RWPE1 (cell line): ENCODE data around the gene KCNJ10.

Source experiments
- CTCF ChIA-PET: fragments of 350-600 bp; sonication (Branson Sonifier 250); formaldehyde crosslinking; extraction: SDS; loops from one replicate; lab custom pipeline; 2021; lab: Yijun Ruan, JAX
- POLR2A ChIA-PET: fragments of 400-600 bp; formaldehyde crosslinking; extraction: SDS; loops from one replicate; lab custom pipeline; 2020; ENCODE audit warnings: antibody characterized with exemption; ENCODE audit not compliant: low non-redundant PET; lab: Yijun Ruan, JAX
- DNase-seq: peaks from one replicate; pipeline ENCODE4 v3.0.0; 2012; ENCODE audit warnings: low spot score
- H3K27ac ChIP-seq: fragments of 450-650 bp; 2 replicates; pipeline ENCODE4 v1.5.1; 2017
- TF ChIP-seq, protein P1 (sequence below): fragments of 450-650 bp; conservative IDR thresholded peaks from 2 replicates; pipeline ENCODE4 v1.5.1; 2017; ENCODE audit warnings: low read depth, mild to moderate bottlenecking

Gene KCNJ10

GRCh38 chr1:160087118-160087662, 17.2 kb upstream of the KCNJ10 start:
- ChIA-PET CTCF (interaction anchor here (0.7 to 5.0 kb wide), 4 partner anchors 13 to 41 kb away, joined by 3 to 37 read pairs (median 4); no protein-coding TSS in a partner anchor), POLR2A (no interaction called here)
- no peak for DNase-seq
- H3K27ac ChIP-seq, result no peak overlapping the region
- TF ChIP-seq, protein P1, sequence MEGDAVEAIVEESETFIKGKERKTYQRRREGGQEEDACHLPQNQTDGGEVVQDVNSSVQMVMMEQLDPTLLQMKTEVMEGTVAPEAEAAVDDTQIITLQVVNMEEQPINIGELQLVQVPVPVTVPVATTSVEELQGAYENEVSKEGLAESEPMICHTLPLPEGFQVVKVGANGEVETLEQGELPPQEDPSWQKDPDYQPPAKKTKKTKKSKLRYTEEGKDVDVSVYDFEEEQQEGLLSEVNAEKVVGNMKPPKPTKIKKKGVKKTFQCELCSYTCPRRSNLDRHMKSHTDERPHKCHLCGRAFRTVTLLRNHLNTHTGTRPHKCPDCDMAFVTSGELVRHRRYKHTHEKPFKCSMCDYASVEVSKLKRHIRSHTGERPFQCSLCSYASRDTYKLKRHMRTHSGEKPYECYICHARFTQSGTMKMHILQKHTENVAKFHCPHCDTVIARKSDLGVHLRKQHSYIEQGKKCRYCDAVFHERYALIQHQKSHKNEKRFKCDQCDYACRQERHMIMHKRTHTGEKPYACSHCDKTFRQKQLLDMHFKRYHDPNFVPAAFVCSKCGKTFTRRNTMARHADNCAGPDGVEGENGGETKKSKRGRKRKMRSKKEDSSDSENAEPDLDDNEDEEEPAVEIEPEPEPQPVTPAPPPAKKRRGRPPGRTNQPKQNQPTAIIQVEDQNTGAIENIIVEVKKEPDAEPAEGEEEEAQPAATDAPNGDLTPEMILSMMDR, result no peak

DNA sequence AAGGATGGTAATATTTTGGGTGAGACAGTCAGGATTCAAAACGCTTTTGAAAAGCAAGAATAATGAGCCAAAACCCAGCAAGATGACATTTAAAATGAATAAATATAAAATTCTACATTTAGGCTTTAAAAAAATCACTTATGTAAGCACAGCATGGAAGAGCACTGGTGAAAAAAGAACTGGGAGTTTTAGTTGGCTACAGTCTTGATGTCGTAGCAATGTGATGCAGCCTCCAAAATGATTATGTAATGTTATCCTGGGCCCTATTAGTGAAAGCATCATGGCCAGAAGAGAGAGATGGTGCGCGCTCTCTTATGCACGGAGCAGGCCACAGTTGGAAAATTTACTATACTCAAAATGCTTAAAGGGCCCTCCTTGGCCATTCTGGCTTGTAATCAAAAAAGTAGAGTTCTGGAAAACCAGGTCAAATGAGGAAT, 16.5 kb upstream of the KCNJ10 start:
- TF ChIP-seq, protein P1, result no peak
- DNase-seq, result no peak
- no peak overlapping the region for H3K27ac ChIP-seq
- ChIA-PET CTCF (interaction anchor here (0.5 to 5.0 kb wide), 10 partner anchors 14 to 1114 kb away, joined by 3 to 37 read pairs (median 3); partner anchors contain the start of gene PIGM), POLR2A (no interaction called here)

DNA sequence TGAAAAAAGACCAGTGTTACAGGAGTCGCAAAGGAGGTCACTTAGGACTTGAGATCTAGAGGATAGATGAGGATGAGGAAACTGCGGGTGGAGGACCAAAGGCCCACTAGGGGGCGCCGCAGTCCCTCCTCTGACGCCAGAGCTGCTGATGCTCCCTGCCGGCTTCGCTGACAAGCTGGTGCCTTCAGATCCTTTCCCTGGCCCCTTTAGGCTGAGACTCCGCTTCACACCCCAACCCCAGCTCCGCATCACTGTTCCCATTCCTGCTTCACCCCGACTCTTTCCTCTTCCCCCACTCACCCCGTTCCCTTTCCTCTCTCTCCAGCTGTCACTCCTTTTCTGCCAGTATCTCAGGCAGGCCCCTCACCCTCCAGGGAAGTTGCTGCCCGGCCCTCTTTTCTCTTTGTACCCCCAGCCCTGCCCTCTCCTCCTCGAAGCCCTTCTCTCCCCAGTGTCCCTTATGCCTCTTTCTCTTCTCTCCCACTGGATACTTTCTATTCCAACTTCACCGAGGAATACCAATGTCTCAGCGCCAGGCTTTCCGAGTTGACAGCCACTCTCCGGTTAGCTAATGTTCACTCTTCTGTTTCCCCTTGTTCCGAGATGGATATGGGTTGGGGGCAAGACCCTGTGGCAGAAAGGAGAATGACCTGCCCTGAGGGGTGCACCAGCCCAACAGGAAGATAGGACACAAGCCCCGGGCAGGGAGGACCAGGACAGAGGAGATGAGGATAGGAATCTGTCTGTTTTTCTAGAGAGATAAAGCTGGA, 15.9 kb upstream of the KCNJ10 start:
- DNase-seq, result peak; percentile 51
- ChIA-PET POLR2A (no interaction called here), CTCF (interaction anchor here (0.5 to 5.0 kb wide), 14 partner anchors 12 to 1115 kb away, joined by 3 to 37 read pairs (median 4); partner anchors contain the start of gene PIGM)
- TF ChIP-seq, protein P1, result no peak; the same call in 1 of the 2 replicates
- no peak overlapping the region for H3K27ac ChIP-seq

DNA sequence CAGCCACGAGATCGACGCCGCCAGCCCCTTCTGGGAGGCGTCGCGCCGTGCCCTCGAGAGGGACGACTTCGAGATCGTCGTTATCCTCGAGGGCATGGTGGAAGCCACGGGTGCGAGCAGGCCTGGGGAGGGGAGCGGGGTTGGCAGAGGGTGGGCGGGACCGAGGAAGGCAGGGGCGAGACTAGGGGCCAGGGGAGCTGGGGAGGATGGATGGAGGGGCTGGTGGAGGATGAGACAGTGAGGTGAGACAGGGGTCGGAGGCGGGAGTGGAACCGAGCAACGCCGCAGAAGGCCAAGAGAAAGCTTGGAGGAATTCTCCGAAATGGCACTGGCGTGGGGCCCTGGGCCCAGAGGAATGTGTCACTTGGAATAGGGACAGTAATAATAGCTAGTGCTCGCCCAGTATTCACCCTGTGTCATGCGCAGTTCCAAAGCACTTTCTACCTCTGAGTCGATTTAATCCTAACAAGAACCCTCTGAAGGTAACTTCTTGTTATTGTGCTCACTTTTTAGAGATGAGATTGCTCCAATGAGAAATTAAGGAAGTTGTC, 14.9 kb upstream of the KCNJ10 start:
- no peak overlapping the region for H3K27ac ChIP-seq
- POLR2A ChIA-PET, result no interaction called here
- no peak for DNase-seq
- TF ChIP-seq, protein P1, result no peak
- CTCF ChIA-PET, result interaction anchor here (0.6 to 5.0 kb wide), 12 partner anchors 11 to 1022 kb away, joined by 3 to 37 read pairs (median 4); no protein-coding TSS in a partner anchor

DNA sequence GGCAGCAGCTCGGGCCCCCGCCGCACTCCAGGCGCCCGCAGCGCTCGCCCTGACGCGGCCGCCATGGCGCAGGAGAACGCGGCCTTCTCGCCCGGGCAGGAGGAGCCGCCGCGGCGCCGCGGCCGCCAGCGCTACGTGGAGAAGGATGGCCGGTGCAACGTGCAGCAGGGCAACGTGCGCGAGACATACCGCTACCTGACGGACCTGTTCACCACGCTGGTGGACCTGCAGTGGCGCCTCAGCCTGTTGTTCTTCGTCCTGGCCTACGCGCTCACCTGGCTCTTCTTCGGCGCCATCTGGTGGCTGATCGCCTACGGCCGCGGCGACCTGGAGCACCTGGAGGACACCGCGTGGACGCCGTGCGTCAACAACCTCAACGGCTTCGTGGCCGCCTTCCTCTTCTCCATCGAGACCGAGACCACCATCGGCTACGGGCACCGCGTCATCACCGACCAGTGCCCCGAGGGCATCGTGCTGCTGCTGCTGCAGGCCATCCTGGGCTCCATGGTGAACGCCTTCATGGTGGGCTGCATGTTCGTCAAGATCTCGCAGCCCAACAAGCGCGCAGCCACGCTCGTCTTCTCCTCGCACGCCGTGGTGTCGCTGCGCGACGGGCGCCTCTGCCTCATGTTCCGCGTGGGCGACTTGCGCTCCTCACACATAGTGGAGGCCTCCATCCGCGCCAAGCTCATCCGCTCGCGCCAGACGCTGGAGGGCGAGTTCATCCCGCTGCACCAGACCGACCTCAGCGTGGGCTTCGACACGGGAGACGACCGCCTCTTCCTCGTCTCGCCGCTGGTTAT, 14.2 kb upstream of the KCNJ10 start:
- POLR2A ChIA-PET, result no interaction called here
- no peak overlapping the region for H3K27ac ChIP-seq
- DNase-seq, result peak; percentile 78
- TF ChIP-seq, protein P1, result peak; percentile 87
- CTCF ChIA-PET, result interaction anchor here (0.5 to 5.0 kb wide), 11 partner anchors 11 to 1023 kb away, joined by 3 to 37 read pairs (median 3); no protein-coding TSS in a partner anchor
